OCI-LY7 (cell line): ENCODE data around the gene PRIM2.

Source experiments
- EZH2phosphoT487 ChIP-seq: fragments of 200-600 bp; sonication (generic); IDR thresholded peaks from 2 replicates; pipeline ENCODE4 v1.6.1; 2018; ENCODE audit warnings: low read depth, borderline replicate concordance, mild to moderate bottlenecking, mixed run types, antibody characterized with exemption, low read length, moderate library complexity, mixed read lengths
- TF ChIP-seq, protein P1 (sequence below): fragments of 200-600 bp; sonication (generic); conservative IDR thresholded peaks from 2 replicates; pipeline ENCODE4 v1.5.1; 2014; ENCODE audit warnings: mild to moderate bottlenecking, antibody characterized with exemption, low read length, moderate library complexity, mixed read lengths

- TF ChIP-seq, protein P1, sequence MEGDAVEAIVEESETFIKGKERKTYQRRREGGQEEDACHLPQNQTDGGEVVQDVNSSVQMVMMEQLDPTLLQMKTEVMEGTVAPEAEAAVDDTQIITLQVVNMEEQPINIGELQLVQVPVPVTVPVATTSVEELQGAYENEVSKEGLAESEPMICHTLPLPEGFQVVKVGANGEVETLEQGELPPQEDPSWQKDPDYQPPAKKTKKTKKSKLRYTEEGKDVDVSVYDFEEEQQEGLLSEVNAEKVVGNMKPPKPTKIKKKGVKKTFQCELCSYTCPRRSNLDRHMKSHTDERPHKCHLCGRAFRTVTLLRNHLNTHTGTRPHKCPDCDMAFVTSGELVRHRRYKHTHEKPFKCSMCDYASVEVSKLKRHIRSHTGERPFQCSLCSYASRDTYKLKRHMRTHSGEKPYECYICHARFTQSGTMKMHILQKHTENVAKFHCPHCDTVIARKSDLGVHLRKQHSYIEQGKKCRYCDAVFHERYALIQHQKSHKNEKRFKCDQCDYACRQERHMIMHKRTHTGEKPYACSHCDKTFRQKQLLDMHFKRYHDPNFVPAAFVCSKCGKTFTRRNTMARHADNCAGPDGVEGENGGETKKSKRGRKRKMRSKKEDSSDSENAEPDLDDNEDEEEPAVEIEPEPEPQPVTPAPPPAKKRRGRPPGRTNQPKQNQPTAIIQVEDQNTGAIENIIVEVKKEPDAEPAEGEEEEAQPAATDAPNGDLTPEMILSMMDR = no peak
- no peak for TF ChIP-seq EZH2phosphoT487
Observed at GRCh38 chr6:57279013-57279412, 38.4 kb upstream of the PRIM2 start.
